RKO (cell line): ENCODE data around the gene DCST2.

ENCODE experiments used
- DNase-seq: peaks from one replicate; pipeline ENCODE4 v3.0.0-alpha.2; 2016; ENCODE audit warnings: low spot score

The DCST2 gene

DNA sequence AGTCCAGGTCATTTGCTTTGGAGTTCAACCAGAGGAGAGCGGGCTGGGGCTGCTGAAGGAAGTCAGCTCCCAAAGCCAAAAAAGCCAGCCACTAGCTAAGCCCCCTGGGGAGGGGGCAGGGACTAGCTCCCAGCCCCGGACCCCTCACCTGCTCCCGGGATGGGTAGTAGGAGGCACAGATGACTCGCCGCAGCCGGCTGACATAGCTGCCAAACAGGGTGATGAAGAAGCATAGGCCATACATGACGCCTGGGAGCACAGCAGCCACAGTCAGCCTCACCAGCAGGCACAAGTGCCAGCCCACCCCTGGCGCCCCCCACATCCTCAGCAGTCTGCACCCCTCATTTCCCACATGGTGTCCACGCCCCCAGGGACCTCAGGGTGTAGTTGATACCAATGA is 7.4 kb downstream of the DCST2 start:
- DNase-seq = no peak

DNA sequence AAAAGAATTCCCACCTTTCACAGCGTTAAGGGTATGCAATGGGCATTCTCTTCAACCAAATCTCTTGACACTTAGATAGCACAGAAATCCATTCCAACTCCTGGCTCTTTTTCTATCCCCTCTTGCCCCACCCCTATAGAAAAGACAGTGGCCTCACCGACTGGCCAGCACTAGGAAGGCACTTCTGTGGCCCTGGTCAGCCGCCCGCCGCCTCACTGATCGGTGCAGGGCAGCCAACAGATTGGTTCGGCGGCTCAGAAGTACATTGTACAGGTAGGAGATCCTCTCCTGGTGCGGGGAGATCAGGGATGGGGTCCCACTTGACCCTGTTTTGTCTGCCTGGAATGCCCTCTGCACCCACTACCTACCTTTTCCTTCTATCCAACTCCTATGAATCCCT is 9.3 kb downstream of the DCST2 start:
- DNase-seq = no peak

DNA sequence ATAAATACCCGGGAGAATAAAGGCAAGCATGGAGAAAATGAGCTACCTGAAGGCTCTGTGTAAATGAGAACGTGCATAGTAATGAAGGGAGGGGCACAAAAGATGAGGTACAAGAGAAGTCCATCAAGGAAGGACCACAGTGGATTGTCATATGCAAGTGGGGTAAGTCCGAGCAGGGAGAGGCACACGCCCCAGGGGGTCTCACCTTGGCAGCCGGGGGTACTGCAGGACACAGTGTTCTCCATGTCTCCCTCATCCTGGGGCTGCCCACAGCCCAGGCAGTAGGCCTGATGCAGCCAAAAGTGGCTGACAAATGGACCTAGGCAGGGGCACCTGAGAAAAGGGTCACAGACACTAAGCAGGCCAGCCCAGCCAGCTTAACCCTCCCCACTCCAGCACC is 10.0 kb downstream of the DCST2 start:
- DNase-seq = no peak

DNA sequence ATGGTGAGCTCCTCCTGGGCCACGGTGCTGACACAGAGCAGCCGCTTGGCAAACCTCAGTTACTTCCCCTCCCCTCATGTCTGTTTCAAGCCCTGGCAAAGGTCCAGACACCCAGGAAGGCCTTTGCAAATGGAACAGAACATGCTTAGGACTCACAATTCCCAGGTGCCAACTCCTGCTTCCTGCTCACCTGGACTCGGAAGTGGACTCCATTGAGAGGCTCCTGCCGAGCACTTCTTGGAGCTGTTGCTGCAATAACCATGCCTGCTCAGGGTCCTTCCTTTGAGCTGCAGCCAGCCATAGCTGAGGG is 10.7 kb downstream of the DCST2 start:
- no peak for DNase-seq

DNA sequence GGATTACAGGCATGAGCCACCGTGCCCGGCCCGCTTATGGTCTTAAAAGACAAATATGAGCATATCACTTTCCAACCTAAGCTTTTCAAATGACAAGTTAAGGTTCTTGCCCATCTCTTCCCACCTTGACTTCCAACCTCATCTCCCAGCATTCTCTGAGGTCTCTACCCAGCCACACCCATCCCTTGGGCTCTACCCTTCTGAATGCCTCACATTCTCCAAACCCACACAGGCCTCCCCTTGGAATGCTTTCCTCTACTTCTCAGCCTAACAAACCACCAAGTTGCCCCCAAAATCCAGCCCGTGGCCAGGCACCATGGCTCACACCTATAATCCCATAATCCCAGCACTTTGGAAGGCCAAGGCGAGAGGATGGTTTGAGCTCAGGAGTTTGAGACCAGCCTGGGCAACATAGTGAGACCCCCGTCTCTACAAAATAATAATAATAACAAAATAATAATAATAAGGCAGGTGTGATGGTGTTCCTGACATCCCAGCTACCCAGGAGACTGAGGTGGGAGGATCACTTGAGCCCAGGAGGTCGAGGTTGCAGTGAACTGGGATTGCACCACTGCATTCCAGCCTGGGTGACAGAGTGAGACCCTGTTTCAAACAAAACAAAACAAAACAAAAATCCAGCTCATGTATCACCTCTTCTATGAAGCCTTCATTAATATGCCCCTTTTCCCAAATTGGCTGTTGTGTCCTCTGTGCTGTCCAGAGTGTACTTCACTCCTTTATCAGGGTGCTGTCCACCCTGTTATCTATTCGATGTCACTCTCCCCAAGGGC is 11.2 kb downstream of the DCST2 start:
- no peak for DNase-seq

DNA sequence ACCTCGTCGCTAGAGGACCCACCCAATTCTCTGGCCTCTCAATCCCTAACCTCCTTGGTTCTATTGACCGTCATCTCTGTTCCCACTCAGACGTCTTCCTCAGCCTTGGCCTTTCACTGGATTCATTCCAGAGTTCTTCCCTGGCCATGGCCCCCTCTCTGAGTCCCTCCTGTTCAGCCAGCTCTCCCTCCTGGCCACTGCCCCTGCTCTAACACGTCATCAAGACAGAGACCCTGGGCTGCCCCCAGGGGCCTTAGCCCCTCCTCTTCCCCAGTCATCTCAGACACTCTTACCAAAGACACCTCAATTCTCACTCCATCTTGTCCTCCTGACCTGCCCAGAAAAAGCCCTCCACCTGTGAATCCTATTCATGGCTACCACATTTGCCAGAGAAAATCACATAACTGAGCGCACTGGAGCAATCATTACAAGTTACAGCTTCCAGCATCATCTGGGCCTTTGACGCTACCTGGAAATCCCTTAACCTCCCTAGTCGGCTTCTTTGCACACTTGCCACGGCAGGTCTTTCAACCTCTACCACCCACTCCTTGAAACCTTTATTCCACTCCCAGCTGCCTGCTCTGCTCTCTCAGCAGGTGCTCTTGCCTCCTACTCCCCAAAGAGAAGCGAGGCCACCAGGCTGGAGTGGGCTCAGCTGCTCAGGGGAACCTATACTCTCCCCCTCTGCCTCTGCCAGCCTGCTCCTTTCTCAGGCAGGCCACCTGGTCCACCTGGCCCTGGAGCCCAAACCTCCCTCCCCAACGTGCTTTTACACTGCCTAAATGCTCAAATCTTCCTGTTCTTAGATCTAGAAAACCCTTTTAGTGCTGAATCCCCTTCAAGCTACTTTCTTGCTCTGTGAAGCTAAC is 14.0 kb downstream of the DCST2 start:
- DNase-seq = no peak

DNA sequence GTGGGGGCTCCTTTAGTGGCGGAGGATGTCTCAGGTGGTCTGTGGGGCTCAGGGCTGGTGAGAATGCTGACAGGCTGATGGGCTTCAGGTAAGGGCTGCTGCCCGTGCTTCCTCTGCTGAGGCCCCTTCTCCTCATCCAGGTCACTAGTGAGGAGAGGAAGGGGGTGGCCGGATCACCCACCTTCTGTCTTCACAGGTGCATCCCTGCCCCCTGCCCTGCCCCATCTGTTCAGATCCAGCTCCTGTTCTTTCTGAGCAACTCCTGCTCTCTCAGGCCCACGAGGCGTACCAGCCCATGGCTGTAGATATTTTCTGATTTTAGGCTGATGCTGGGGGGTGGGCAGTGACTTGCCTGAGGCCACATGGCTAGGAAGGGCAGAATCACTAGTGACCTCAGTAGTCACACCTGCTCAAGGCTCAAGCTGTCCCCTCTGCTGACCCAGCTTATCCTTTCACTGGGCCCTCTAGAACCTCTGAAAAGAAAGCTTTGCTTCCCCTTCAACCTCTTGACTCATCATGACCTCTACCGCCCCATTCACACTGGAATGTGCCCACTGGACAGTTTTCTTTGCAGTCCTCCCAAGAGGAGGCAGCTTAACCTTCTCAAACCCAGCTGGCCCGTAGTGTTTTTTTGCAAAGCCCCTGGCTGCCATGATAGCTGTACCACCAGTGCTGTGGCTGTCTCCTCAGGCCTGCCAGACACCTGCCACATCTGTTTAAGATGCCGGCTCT is 14.8 kb downstream of the DCST2 start:
- DNase-seq = no peak

DNA sequence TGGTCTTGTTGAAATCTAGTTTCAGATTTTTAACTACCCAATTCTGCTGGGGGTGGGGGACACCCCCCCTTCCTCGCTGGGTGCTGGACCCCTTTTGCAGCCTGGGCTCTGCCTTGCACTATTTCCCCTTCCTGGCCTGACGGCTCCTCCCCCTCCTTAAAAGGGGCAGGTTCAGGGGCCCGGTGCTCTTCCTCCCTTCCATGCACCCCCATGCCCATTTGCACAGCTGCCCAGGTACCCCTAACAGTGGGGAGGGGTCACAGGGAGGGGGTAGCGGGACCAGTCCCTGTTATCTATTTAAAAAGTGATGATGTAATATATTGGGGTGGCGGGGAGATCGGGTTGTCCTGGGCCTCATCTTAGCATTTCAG is 15.7 kb downstream of the DCST2 start:
- DNase-seq = no peak

DNA sequence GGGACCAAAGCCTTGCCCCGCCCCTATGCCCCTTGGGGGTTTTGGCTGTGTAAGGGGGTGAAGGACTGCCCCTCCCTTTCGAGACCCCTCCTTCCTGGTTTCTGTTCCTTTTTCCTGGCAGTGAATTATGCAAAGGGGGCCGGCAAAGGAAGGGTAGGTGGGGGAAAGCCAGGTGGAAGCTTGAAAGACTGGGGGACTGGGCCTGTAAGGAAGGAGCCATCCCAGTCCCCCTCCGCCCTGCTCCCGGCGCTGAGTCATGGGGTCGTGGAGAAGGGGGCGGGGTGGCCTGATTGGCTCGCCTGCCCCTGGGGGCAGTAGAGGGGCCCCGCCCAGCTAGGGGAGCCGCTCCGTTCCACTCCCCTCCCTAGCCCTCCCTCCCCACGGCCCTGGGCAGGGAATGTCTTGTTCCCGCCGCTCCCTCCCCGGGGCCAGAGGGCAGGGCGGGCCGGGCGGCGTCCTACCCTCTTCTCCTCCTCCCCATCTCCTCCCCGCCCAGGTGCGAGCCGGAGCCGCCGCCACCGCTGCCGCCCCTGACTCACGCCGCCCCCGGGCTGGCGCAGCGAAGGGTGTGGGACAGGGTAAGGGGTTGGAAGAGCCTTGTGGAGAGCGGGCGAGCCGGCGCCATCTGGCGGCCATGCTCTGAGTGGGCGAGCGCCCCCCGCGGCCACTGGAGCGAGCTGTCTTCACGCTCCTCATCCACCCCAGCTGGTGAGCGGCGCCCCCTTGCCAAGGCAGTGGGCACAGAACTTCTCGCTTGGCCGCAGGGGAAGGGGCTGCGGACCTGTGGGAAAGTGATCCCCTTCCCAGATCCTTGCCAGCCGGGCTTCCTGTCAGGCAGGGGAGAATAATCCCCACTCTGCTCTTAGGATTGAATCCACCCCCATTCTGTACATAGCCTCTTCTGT is 16.3 kb downstream of the DCST2 start:
- DNase-seq = peak; percentile 92

DNA sequence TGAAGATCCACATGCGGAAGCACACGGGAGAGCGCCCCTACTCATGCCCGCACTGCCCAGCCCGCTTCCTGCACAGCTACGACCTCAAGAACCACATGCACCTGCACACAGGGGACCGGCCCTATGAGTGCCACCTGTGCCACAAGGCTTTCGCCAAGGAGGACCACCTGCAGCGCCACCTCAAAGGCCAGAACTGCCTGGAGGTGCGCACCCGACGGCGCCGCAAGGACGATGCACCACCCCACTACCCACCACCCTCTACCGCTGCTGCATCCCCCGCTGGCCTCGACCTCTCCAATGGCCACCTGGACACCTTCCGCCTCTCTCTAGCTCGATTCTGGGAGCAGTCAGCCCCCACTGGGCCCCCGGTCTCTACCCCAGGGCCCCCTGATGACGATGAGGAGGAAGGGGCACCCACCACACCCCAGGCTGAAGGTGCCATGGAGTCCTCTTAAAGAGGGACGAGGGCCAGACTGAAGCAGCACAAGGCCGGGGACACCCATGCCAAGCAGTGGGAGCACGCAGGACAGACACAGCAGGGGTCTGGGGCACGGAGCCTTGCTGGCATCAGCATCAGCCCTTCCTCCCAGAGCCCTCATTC is 17.2 kb downstream of the DCST2 start:
- DNase-seq = no peak

DNA sequence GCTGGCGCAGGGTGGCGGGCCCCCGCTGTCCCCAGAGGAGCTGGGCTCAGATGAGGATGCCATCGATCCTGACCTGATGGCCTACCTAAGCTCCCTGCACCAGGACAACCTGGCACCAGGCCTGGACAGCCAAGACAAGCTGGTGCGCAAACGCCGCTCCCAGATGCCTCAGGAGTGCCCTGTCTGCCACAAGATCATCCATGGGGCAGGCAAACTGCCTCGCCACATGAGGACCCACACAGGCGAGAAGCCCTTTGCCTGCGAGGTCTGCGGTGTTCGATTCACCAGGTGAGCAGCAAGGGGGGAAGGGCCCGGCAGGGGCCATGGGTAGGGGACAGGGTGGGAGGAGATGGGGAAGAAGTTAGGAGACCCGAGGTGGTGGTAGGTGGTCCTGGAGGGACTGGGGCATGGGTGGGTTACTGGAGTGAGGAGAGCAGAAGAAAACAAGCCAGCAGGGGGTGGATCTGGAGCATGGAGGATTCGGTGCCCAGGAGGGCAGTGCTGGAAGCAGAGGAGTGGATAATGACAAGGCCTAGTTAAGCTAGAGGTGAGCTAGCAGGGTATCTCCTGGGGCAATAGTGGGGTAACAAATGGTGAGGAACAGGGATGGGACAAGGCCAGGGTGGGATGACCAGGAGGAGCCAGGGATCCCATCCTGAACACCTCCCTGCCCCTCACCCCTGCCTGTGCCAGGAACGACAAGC is 17.9 kb downstream of the DCST2 start:
- DNase-seq = no peak

DNA sequence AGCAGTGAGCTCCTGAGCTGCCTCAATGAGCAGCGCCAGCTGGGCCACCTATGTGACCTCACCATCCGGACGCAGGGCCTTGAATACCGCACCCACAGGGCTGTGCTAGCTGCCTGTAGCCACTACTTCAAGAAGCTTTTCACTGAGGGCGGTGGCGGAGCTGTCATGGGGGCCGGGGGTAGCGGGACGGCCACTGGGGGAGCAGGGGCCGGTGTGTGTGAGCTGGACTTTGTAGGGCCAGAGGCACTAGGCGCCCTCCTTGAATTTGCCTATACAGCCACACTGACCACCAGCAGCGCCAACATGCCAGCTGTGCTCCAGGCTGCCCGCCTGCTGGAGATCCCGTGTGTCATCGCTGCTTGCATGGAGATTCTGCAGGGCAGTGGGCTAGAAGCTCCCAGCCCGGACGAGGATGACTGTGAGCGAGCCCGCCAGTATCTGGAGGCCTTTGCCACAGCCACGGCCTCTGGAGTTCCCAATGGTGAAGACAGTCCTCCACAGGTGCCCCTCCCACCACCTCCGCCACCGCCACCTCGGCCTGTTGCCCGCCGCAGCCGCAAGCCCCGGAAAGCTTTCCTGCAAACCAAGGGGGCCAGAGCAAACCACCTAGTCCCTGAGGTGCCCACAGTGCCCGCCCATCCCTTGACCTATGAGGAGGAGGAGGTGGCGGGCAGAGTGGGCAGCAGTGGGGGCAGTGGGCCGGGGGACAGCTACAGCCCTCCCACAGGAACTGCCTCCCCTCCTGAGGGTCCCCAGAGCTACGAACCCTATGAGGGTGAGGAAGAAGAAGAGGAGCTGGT is 18.7 kb downstream of the DCST2 start:
- no peak for DNase-seq

DNA sequence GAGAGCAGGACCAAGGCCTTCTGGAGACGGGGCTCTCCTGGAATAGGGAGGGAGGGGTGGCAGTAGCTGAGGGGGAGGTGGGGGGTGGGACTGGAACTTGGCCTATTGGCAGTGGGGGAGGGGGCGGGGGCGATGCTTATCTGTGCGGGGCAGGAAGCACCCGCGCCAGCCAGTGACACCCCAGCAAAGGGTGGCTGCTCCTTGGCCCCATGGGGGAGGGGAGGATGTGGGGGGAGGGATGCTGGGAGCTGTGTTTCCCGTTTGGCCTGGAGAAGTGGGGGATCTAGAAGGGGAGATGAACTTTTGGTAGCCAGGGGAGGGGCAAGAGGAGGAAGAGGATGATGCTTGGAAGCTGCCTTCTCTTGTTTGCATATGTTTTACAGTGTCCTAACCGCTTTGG is 19.9 kb downstream of the DCST2 start:
- no peak for DNase-seq

DNA sequence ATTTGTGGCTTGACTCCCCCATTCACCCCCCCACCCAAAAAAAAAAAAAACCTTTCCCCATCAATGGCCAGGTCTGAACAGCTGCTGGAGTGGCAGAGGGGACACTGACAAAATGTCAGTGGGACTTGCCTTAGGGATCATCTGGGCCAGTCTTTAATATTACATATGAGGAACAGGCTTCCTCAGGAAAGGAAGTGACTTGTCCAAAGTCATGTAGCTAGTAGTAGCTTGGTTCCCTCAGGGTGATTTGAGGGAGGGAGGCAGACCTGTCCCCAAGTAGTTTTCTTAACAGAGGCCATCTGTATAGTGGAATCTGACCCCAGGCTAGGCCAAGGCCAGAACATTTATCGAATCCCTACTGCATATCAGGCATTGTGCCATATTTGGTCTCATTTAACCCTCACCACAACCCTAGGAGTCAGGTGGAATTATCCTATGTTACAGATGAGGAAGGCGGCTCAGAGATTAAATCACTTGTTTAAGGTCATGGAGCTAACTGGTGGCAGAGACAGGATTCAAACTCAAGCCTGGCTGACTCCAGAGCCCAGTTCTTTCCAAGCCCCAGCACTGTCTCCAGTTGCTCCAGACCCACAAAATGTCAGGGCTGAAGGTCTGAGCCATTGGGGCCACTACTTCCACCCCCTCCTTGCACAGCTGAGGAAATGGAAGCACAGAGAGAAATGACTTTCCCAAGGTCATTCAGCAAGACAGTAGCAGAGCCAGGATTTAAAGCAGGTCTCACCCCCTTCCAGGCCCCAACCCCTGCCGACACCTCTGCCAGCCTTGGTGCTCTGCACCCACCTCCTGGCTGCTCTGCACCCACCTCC is 20.6 kb downstream of the DCST2 start:
- no peak for DNase-seq

DNA sequence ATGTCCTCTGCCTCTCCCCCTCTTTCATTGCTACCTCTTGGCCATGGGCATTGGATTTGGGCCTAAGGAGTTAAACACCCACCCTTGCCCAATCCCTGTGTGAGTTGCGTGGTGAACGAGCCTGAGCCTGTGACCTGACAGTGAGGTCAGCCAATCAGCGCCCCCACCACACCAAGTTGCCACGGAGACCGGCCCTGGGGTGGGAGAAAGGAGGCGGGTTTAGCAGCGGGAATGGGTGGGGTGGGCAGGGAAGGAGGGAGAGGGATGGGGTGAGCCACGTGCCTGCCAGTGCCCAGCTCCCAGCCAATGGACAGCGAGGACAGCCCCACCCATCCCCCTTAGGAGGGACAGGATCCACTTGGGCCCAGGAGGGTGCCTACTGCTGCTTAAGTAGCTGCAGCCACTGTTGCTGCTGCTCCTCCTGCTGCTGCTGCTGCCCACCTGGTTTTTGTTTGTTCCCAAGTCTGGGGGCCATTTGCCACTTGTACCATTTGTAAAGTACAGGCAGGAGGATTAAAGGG is 21.5 kb downstream of the DCST2 start:
- DNase-seq = no peak

DNA sequence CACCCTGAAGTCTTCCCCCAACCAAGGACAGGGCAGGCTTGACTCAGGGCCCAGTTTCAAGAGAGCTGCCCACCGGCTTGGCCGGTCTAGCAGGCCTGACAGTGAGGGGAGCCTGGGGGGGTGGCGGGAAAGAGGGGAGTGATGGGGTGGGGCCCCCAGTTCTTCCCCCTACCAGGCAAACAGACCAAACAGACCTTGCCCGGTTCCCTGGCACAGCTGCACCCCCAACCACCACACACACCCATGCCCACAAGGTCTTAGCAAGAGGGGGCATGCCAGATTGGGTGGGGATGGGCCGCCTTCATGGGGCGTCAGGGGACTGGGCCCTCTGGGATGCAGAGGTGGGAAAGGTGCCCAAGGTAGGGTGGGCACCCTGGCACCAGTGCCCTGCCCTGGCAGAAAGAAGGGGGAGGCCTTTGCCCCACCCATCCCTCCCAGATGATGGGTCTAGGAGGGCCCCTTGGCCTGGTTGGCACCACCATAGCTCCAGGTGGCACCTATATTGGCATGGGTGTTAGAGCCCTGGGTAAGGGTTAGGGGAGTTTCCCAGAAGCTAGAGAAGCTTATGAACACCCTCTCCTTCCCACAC is 22.1 kb downstream of the DCST2 start:
- DNase-seq = no peak

DNA sequence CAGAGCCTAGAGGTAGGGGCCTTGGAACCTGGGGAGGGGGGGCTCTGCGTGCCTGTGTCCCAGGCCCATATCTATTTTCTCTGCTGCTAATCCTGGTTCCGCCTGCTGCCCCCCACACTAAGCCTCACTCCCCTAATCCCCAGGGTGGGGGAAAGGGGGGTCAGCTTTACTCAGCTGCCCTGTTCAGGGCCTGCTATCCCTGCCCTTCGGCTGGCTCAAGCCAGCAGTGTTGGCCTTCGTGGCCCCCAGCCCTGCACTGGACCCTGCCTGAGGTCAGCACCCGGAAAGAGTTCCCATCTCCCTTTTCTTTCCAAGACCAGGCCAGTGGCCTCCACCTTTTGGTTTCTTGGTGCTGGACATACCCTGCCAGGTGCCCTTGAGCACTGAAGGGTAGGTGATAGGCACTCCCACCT is 22.6 kb downstream of the DCST2 start:
- no peak for DNase-seq

DNA sequence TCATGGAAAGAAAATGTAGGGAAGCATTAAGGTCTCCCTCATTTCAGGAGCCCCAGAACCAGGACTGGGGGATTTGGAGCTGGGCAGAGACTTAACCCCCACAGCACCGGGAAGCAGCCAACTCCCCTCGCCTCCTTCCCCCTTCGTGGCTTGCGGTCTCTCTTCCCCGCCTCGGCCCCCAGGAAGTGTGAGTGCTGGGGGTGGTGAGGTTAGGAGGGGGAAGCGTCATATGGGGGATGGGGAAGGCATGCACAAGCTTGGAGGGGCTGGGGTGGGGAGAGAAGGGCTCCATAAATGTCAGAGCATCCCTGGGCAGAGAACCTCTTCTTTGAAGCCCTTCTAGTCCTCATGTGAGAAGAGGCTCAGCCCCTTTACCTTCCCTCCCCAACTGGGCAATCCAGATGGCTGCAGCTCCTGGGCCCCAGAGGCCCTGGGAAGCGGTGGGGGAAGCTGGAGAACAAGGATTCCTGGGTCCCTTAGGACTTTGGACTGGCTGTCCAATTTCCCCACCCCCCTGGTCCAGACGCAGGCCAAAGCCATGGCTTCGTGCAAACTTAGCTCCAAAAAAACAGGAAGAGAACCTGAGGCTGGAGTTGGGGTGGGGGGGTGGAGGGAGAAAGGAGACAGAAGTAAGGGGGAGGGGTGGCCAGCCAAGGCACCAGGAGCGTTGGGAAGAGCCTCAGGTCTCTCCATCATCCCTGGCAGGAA is 23.2 kb downstream of the DCST2 start:
- DNase-seq = no peak
